Adipose tissue (tissue), 3 donors: ENCODE measurements around the gene PF4V1. TPM values are rescaled to one million over a fixed set of nuclear protein-coding genes. Genes with fewer than 3 reads are reported as not detected.

Source experiments
- H3K27ac ChIP-seq: one replicate; pipeline ENCODE4 v1.5.1; 2013; ENCODE audit warnings: low read depth, low read length
- WGBS, 3 donors: extraction: QIAGEN DNeasy Blood & Tissue Kit; methylation state at CpG; one replicate each; pipeline ENCODE4 v1.1.7; 2013; 5-methylcytosine and 5-hydroxymethylcytosine counted together
- polyA plus RNA-seq, 3 donors: library from polyadenylated mRNA; stranded (reverse); fragments of 200-250 nt; gene quantifications; one replicate each; pipeline ENCODE4 v1.2.3, GENCODE V29; 2013
- donor health status: healthy with polysubstance abuse.
- donor health status: Bipolar disorder and iron deficiency.
- donor health status: healthy.

The PF4V1 gene
- not detected for polyA plus RNA-seq

- 22 to 28% (median 28%) methylated on average over 22 of the region's 22 CpGs for WGBS, 3 donors
- no peak within 1 kb of the TSS for H3K27ac ChIP-seq
Measured at GRCh38 chr4:73853246-73853704, at the start of gene PF4V1. Gene PF4V1, plus strand, starts transcription at chr4:73853296. Its CDS starts 67 bp downstream, at chr4:73853363.

DNA sequence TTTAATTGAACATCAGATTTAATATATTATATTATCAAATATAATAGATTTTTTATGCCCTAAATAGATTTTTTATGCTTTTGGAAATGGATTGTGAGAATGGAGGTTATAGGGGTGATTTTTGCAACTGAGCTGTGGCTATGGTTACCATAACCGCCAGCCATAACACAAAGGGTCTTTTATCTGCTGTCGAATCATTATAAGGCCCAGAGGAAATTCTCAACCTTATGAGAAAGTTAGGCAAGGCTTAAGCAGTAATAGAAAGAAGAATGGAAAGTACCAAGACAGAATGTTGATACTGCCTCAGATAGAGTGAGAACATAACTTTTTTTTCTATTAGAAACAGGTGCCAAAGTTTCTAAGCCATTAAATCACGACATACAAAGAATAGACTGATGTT, 42.9 kb upstream of the PF4V1 start:
- WGBS, 3 donors = 62 to 77% (median 74%) methylated on average over 3 of the region's 3 CpGs
- H3K27ac ChIP-seq = no peak overlapping the region

- no peak overlapping the region for H3K27ac ChIP-seq
- 72 to 86% (median 76%) methylated on average over 1 of the region's 1 CpG for WGBS, 3 donors
Measured at GRCh38 chr4:73811841-73812240, 41.3 kb upstream of the PF4V1 start.

DNA sequence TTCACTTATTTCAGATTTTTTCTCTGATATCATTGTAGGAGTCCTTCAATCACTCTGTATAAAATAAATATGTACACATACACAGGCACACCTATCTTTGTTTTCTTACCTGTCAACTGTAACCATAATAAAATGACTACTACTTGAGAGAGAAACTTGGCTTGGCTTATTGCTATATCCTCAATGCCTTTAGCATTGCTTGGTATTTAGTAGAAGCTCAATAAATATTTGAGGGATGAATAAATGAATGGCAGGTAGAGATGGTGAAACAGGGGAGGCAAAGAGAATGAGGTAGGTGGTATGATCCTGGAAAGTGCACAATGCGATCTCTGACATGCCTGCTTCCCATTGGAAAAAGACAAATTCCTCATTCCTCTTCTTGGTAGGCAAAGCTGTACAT, 38.4 kb upstream of the PF4V1 start:
- no peak overlapping the region for H3K27ac ChIP-seq
- 88 to 92% (median 91%) methylated on average over 1 of the region's 1 CpG for WGBS, 3 donors

- H3K27ac ChIP-seq = no peak overlapping the region
- WGBS, 3 donors = 44 to 73% (median 68%) methylated on average over 1 of the region's 1 CpG
Measured at GRCh38 chr4:73815145-73815544, 38.0 kb upstream of the PF4V1 start.

- no peak overlapping the region for H3K27ac ChIP-seq
- 39 to 60% (median 44%) methylated on average over 3 of the region's 3 CpGs for WGBS, 3 donors
Measured at GRCh38 chr4:73816814-73817213, 36.3 kb upstream of the PF4V1 start.

- WGBS, 3 donors = 95 to 97% (median 96%) methylated on average over 1 of the region's 1 CpG
Measured at GRCh38 chr4:73817341-73817740, 35.8 kb upstream of the PF4V1 start.

GRCh38 chr4:73821325-73821724, 31.8 kb upstream of the PF4V1 start:
- H3K27ac ChIP-seq = no peak overlapping the region
- 52 to 84% (median 63%) methylated on average over 4 of the region's 4 CpGs for WGBS, 3 donors

More at GRCh38 chr4:73817341-73817740, 35.8 kb upstream of the PF4V1 start:
- no peak overlapping the region for H3K27ac ChIP-seq

- no peak overlapping the region for H3K27ac ChIP-seq
- 83 to 91% (median 86%) methylated on average over 3 of the region's 3 CpGs for WGBS, 3 donors
Measured at GRCh38 chr4:73822389-73822788, 30.7 kb upstream of the PF4V1 start.

GRCh38 chr4:73822812-73823504, 30.1 kb upstream of the PF4V1 start:
- no peak overlapping the region for H3K27ac ChIP-seq

DNA sequence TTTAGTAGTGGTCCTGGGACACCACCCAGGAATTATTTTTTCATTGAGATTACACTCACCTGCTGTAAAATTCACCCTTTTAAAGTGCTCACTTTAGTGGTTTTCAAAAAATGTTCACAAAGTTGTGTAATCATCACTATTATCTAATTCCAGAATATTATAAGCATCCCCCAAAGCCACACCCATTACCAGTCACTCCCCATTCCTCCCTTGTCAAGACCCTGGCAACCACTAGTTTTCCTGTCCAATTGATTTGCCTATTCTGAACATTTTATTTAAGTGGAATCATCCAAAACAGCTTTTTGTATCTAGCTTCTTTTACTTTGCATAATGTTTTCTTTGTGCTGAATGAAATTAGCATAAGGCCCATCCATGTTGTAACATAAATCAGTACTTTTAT, 29.3 kb upstream of the PF4V1 start:
- H3K27ac ChIP-seq = no peak overlapping the region

DNA sequence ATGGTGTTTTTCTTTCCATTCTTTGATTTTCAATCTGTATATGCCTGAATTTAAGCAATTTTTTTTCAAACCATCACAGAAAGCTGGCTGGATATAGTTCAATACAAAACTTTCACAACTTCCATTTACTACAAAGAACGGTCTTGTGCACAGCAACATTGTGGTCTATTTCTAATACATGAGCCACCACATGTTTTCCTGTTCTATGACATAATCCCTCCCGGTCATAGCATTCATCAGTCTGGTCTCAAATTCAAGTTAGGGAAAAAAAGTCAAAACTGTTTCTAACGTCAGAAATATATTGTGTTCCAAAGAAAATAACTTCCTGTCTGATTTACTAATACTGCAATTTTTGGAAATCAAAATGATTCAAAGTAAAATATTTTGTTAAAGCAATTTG, 24.1 kb upstream of the PF4V1 start:
- no peak overlapping the region for H3K27ac ChIP-seq
- WGBS, 3 donors = 34 to 73% (median 35%) methylated on average over 3 of the region's 3 CpGs

- H3K27ac ChIP-seq = no peak overlapping the region
- 46 to 61% (median 57%) methylated on average over 2 of the region's 2 CpGs for WGBS, 3 donors
Measured at GRCh38 chr4:73831569-73831968, 21.5 kb upstream of the PF4V1 start.

- no peak overlapping the region for H3K27ac ChIP-seq
- WGBS, 3 donors = 77 to 80% (median 80%) methylated on average over 1 of the region's 1 CpG
Measured at GRCh38 chr4:73832651-73833237, 20.4 kb upstream of the PF4V1 start.

GRCh38 chr4:73836373-73837279, 16.5 kb upstream of the PF4V1 start, which contains the start of gene CXCL6:
Gene CXCL6, plus strand, starts transcription at chr4:73836678. Its CDS starts 73 bp downstream, at chr4:73836751.
- H3K27ac ChIP-seq = no peak within 1 kb of the TSS
- 3 to 8% (median 5%) methylated on average over 41 of the region's 41 CpGs for WGBS, 3 donors

DNA sequence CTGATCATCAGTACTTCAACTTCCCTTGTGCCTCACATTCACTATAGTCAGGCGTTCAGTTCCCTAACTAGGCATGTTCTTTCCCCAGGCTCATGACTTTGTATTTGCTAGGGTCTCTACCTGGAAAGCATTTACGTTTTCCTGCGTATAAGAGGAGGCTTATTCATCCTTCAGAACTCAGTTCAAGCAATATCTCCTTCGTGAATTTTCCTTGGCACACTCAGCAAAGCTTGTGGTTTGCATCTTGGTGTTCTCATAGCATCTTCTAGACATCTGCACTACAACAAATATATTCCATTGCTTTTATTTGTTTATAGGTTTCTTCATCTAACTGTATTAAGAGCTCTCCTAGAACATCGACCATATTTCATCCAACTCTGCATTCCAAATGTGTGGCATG, 14.0 kb upstream of the PF4V1 start:
- WGBS, 3 donors = 83 to 92% (median 89%) methylated on average over 5 of the region's 5 CpGs
- no peak overlapping the region for H3K27ac ChIP-seq

- no peak overlapping the region for H3K27ac ChIP-seq
- WGBS, 3 donors = 76 to 93% (median 91%) methylated on average over 3 of the region's 3 CpGs
Measured at GRCh38 chr4:73839715-73840114, 13.4 kb upstream of the PF4V1 start.

GRCh38 chr4:73841243-73841925, 11.7 kb upstream of the PF4V1 start:
- 65 to 84% (median 82%) methylated on average over 3 to 4 of the region's 4 CpGs for WGBS, 3 donors
- no peak overlapping the region for H3K27ac ChIP-seq

- H3K27ac ChIP-seq = no peak overlapping the region
Measured at GRCh38 chr4:73842696-73843095, 10.4 kb upstream of the PF4V1 start.
